BLaER1 treated with 17β-estradiol and CSF1 and Interleukin-3, amounts not matched to agents 10 nM and 100 nM (cell line): ENCODE data around the gene TOP1.
"Not testable (repeated sequence)": the region's sequence is repeated elsewhere in the genome, so short reads cannot be mapped to it uniquely, and the experiment has no call there.

Source experiments
- H3K27ac ChIP-seq, 11 experiments: shearing (Covaris generic); formaldehyde crosslinking; 2 replicates each; pipeline ENCODE4 v1.8.1; 2022
- H3K27me3 ChIP-seq, 11 experiments: shearing (Covaris generic); formaldehyde crosslinking; 2 replicates each; pipeline ENCODE4 v1.8.1; 2022
- H3K36me3 ChIP-seq, 11 experiments: shearing (Covaris generic); formaldehyde crosslinking; 2 replicates each; pipeline ENCODE4 v1.8.1; 2022
- H3K4me1 ChIP-seq, 10 experiments: shearing (Covaris generic); formaldehyde crosslinking; 2 replicates each; pipeline ENCODE4 v1.8.1; 2022
- H3K4me2 ChIP-seq, 11 experiments: shearing (Covaris generic); formaldehyde crosslinking; 2 replicates each; pipeline ENCODE4 v1.8.1; 2022
- H3K4me3 ChIP-seq, 10 experiments: shearing (Covaris generic); formaldehyde crosslinking; 2 replicates each; pipeline ENCODE4 v1.8.1; 2022
- H3K9ac ChIP-seq, 11 experiments: shearing (Covaris generic); formaldehyde crosslinking; 2 replicates each; pipeline ENCODE4 v1.8.1; 2022
- H3K9me3 ChIP-seq, 11 experiments: shearing (Covaris generic); formaldehyde crosslinking; replicated peaks in 1 of 11; 2 replicates each; pipeline ENCODE4 v1.8.1; 2022
- H4K20me1 ChIP-seq, 11 experiments: shearing (Covaris generic); formaldehyde crosslinking; 2 replicates each; pipeline ENCODE4 v1.8.1; 2022
- Cebpa-rat ChIP-seq, 11 experiments: shearing (Covaris generic); IDR thresholded peaks; 2 replicates each; pipeline ENCODE4 v1.8.1; 2022

TOP1 gene

GRCh38 chr20:41124451-41125094 is 96.0 kb downstream of the TOP1 start:
- no peak overlapping the region for H3K4me3 ChIP-seq
- no peaks in the 10 kb centered on the region for H3K27me3 ChIP-seq
- H3K9ac ChIP-seq, result no peak overlapping the region
- H3K27ac ChIP-seq, result no peak overlapping the region
- H3K4me1 ChIP-seq, result no peaks in the 10 kb centered on the region
- peaks cover 0 to 31% (median 8%) of the 10 kb centered on the region in 11 experiments; a peak in 10 of 22 replicates for H4K20me1 ChIP-seq
- peaks cover 0 to 9% (median 6%) of the 10 kb centered on the region in 11 experiments; a peak in 13 of 22 replicates for H3K9me3 ChIP-seq
- H3K4me2 ChIP-seq, result no peak overlapping the region
- peaks cover 69 to 84% (median 82%) of the 10 kb centered on the region in 11 experiments for H3K36me3 ChIP-seq
- no peak for TF ChIP-seq Cebpa-rat (IDR thresholded peaks at IDR 0.05)

GRCh38 chr20:41125530-41126457 is 97.2 kb downstream of the TOP1 start:
- no peak for TF ChIP-seq Cebpa-rat (IDR thresholded peaks at IDR 0.05)
- no peaks in the 10 kb centered on the region for H3K27me3 ChIP-seq
- H3K27ac ChIP-seq, result no peak overlapping the region
- no peak overlapping the region for H3K4me3 ChIP-seq
- no peaks in the 10 kb centered on the region for H3K4me1 ChIP-seq
- peaks cover 0 to 28% (median 8%) of the 10 kb centered on the region in 11 experiments; a peak in 8 of 22 replicates for H4K20me1 ChIP-seq
- peaks cover 59 to 77% (median 70%) of the 10 kb centered on the region in 11 experiments for H3K36me3 ChIP-seq
- H3K4me2 ChIP-seq, result no peak overlapping the region
- peaks cover 0 to 9% (median 6%) of the 10 kb centered on the region in 11 experiments; a peak in 13 of 22 replicates for H3K9me3 ChIP-seq
- H3K9ac ChIP-seq, result no peak overlapping the region

- no peak overlapping the region for H3K9ac ChIP-seq
- no peak for TF ChIP-seq Cebpa-rat (IDR thresholded peaks at IDR 0.05)
- H3K4me3 ChIP-seq, result no peak overlapping the region
- no peaks in the 10 kb centered on the region for H3K4me1 ChIP-seq
- H3K4me2 ChIP-seq, result no peak overlapping the region
- H3K36me3 ChIP-seq, result peaks cover 49 to 68% (median 61%) of the 10 kb centered on the region in 11 experiments
- peaks cover 0 to 25% (median 6%) of the 10 kb centered on the region in 11 experiments; a peak in 10 of 22 replicates for H4K20me1 ChIP-seq
- peaks cover 0 to 9% (median 6%) of the 10 kb centered on the region in 11 experiments; a peak in 13 of 22 replicates for H3K9me3 ChIP-seq
- no peak overlapping the region for H3K27ac ChIP-seq
- H3K27me3 ChIP-seq, result no peaks in the 10 kb centered on the region
Measured at GRCh38 chr20:41126719-41127118, 98.1 kb downstream of the TOP1 start.

GRCh38 chr20:41128317-41128716 is 99.7 kb downstream of the TOP1 start:
- H3K9me3 ChIP-seq, H3K27ac ChIP-seq, H3K27me3 ChIP-seq, H3K4me3 ChIP-seq, H3K4me1 ChIP-seq, H3K4me2 ChIP-seq, H3K9ac ChIP-seq: not testable (repeated sequence)
- H4K20me1 ChIP-seq, result peaks cover 0 to 22% (median 0%) of the 10 kb centered on the region in 11 experiments; a peak in 6 of 22 replicates
- peaks cover 33 to 52% (median 45%) of the 10 kb centered on the region in 11 experiments for H3K36me3 ChIP-seq

- Histone ChIP-seq H3K27me3 (no peaks in the 10 kb centered on the region; a peak in 1 of 22 replicates), H3K4me2 (no peak overlapping the region), H3K27ac (no peak overlapping the region), H3K4me1 (peaks cover 6 to 19% (median 11%) of the 10 kb centered on the region in 10 experiments; a peak in 19 of 20 replicates), H4K20me1 (peaks cover 0 to 15% (median 0%) of the 10 kb centered on the region in 11 experiments; a peak in 3 of 22 replicates), H3K4me3 (no peak overlapping the region), H3K9ac (no peak overlapping the region), H3K9me3 (peaks cover 0 to 9% (median 5%) of the 10 kb centered on the region in 11 experiments; a peak in 13 of 22 replicates), H3K36me3 (peaks cover 1 to 17% (median 11%) of the 10 kb centered on the region in 11 experiments)
- TF ChIP-seq Cebpa-rat (IDR thresholded peaks at IDR 0.05), result no peak
Measured at GRCh38 chr20:41131594-41132387, 103.2 kb downstream of the TOP1 start.

- not testable (repeated sequence) for H3K27me3 ChIP-seq, H3K9me3 ChIP-seq, H3K4me2 ChIP-seq, H3K27ac ChIP-seq, H3K9ac ChIP-seq, H3K4me3 ChIP-seq
- Histone ChIP-seq H3K4me1 (peaks cover 6 to 19% (median 11%) of the 10 kb centered on the region in 10 experiments; a peak in 19 of 20 replicates), H4K20me1 (peaks cover 0 to 15% (median 0%) of the 10 kb centered on the region in 11 experiments; a peak in 3 of 22 replicates), H3K36me3 (peaks cover 0 to 11% (median 5%) of the 10 kb centered on the region in 11 experiments; a peak in 18 of 22 replicates)
Measured at GRCh38 chr20:41132388-41132775, 103.8 kb downstream of the TOP1 start.

- Histone ChIP-seq H3K4me2 (peak overlapping the region in 3 of 11 experiments; percentile 25 to 39 (median 36); a peak in 5 of 22 replicates), H3K27ac (no peak overlapping the region), H3K9ac (no peak overlapping the region), H3K36me3 (peaks cover 0 to 6% (median 0%) of the 10 kb centered on the region in 11 experiments; a peak in 2 of 22 replicates), H3K4me3 (no peak overlapping the region), H3K4me1 (peaks cover 15 to 31% (median 21%) of the 10 kb centered on the region in 10 experiments; a peak in 19 of 20 replicates), H4K20me1 (peaks cover 0 to 22% (median 8%) of the 10 kb centered on the region in 11 experiments; a peak in 16 of 22 replicates), H3K27me3 (no peaks in the 10 kb centered on the region; a peak in 1 of 22 replicates), H3K9me3 (no peaks in the 10 kb centered on the region)
- no peak for TF ChIP-seq Cebpa-rat (IDR thresholded peaks at IDR 0.05)
Measured at GRCh38 chr20:41133709-41134361, 105.2 kb downstream of the TOP1 start.
